CD4-positive, alpha-beta T cell treated with Interleukin-12 subunit alpha and Interleukin-12 subunit beta, for 1 hour (primary cell): ENCODE measurements around the gene UBTD1.
A peak's percentile ranks its signal among the peaks of the same experiment; 100 is the strongest.
"Not testable (repeated sequence)": the region's sequence is repeated elsewhere in the genome, so short reads cannot be mapped to it uniquely, and the experiment has no call there.

Experiments
- DNase-seq: peaks from one replicate; pipeline ENCODE4 v3.0.0-alpha.2; 2020

The UBTD1 gene

GRCh38 chr10:97517096-97517750 is 18.5 kb downstream of the UBTD1 start:
- DNase-seq: no peak

- no peak for DNase-seq
Observed at GRCh38 chr10:97517778-97518300, 19.1 kb downstream of the UBTD1 start.

- DNase-seq: no peak
Observed at GRCh38 chr10:97518301-97519043, 19.7 kb downstream of the UBTD1 start.

- no peak for DNase-seq
Observed at GRCh38 chr10:97519342-97519741, 20.6 kb downstream of the UBTD1 start.

- DNase-seq: no peak
Observed at GRCh38 chr10:97520520-97520919, 21.8 kb downstream of the UBTD1 start.

- no peak for DNase-seq
Observed at GRCh38 chr10:97520978-97521761, 22.4 kb downstream of the UBTD1 start.

GRCh38 chr10:97522071-97522470 is 23.3 kb downstream of the UBTD1 start:
- no peak for DNase-seq

GRCh38 chr10:97522937-97523336 is 24.2 kb downstream of the UBTD1 start:
- DNase-seq: no peak

GRCh38 chr10:97525086-97525485 is 26.4 kb downstream of the UBTD1 start:
- no peak for DNase-seq

GRCh38 chr10:97525683-97526110 is 27.0 kb downstream of the UBTD1 start:
- DNase-seq: no peak

- not testable (repeated sequence) for DNase-seq
Observed at GRCh38 chr10:97528876-97529275, 30.2 kb downstream of the UBTD1 start.

- DNase-seq: no peak
Observed at GRCh38 chr10:97529685-97530465, 31.2 kb downstream of the UBTD1 start.

GRCh38 chr10:97531401-97531986 is 32.8 kb downstream of the UBTD1 start:
- no peak for DNase-seq

- DNase-seq: no peak
Observed at GRCh38 chr10:97532935-97533671, 34.4 kb downstream of the UBTD1 start.

- no peak for DNase-seq
Observed at GRCh38 chr10:97533888-97534287, 35.2 kb downstream of the UBTD1 start.

GRCh38 chr10:97534746-97535367 is 36.1 kb downstream of the UBTD1 start:
- DNase-seq: peak; percentile 11

- no peak for DNase-seq
Observed at GRCh38 chr10:97537186-97537869, 38.6 kb downstream of the UBTD1 start.

- DNase-seq: no peak
Observed at GRCh38 chr10:97538411-97538810, 39.7 kb downstream of the UBTD1 start.

GRCh38 chr10:97538839-97539238 is 40.1 kb downstream of the UBTD1 start:
- DNase-seq: no peak

- no peak for DNase-seq
Observed at GRCh38 chr10:97539523-97540200, 40.9 kb downstream of the UBTD1 start.
